Measurements from ENCODE around the gene ZFP91. TPM values are rescaled to one million over a fixed set of nuclear protein-coding genes. Genes with fewer than 3 reads are reported as not detected.

ZFP91 gene
- total RNA-seq, 2 donors from 2014 or later: 45.8 to 58.8 TPM

GRCh38 chr11:58597486-58598144, 18.8 kb downstream of the ZFP91 start:
- no peak for DNase-seq (ENCODE audit: low spot score)
- H3K9me3 ChIP-seq: no peaks in the 10 kb centered on the region
- no peaks in the 10 kb centered on the region for H3K27me3 ChIP-seq (replicated peaks; ENCODE audit: insufficient read depth)
- no peak overlapping the region for H3K27ac ChIP-seq
- H3K4me1 ChIP-seq (ENCODE audit: control insufficient read depth in 1 of 2, low read depth in 2 of 2): peaks cover 7 to 8% of the 10 kb centered on the region in 2 donors
- TF ChIP-seq, protein P1, sequence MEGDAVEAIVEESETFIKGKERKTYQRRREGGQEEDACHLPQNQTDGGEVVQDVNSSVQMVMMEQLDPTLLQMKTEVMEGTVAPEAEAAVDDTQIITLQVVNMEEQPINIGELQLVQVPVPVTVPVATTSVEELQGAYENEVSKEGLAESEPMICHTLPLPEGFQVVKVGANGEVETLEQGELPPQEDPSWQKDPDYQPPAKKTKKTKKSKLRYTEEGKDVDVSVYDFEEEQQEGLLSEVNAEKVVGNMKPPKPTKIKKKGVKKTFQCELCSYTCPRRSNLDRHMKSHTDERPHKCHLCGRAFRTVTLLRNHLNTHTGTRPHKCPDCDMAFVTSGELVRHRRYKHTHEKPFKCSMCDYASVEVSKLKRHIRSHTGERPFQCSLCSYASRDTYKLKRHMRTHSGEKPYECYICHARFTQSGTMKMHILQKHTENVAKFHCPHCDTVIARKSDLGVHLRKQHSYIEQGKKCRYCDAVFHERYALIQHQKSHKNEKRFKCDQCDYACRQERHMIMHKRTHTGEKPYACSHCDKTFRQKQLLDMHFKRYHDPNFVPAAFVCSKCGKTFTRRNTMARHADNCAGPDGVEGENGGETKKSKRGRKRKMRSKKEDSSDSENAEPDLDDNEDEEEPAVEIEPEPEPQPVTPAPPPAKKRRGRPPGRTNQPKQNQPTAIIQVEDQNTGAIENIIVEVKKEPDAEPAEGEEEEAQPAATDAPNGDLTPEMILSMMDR (IDR thresholded peaks at IDR 0.05): no peak
- H3K36me3 ChIP-seq: no peaks in the 10 kb centered on the region
- ATAC-seq (ENCODE audit: insufficient number of reproducible peaks, low FRiP score, low read depth): no peak
- H3K4me3 ChIP-seq: no peak overlapping the region

DNA sequence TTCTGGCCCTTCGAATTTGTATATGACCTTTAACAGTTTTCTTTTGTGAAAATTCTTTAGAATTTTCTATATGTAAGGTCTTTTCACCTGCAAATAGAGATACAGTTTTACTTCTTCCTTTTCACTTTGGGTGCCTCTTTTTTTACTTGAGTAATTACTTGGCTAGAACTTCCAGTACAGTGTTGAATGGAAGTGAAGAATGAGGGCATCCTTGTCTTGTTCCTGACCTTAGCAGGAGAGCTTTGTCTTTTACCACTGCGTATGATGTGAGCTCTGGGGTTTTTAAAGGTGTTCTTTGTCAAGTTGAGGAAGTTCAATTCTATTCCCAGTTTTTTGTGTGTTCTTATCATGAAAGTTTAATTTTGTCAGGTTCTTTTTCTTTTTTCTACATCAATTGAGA, 21.6 kb downstream of the ZFP91 start:
- no peaks in the 10 kb centered on the region for H3K36me3 ChIP-seq
- ATAC-seq (ENCODE audit: insufficient number of reproducible peaks, low FRiP score, low read depth) (no peak), DNase-seq (ENCODE audit: low spot score) (no peak)
- TF ChIP-seq, protein P1 (IDR thresholded peaks at IDR 0.05): no peak
- no peaks in the 10 kb centered on the region for H3K27me3 ChIP-seq (replicated peaks; ENCODE audit: insufficient read depth)
- H3K27ac ChIP-seq: no peak overlapping the region
- H3K4me1 ChIP-seq (ENCODE audit: control insufficient read depth in 1 of 2, low read depth in 2 of 2): peaks cover 0 to 5% of the 10 kb centered on the region in 2 donors
- H3K4me3 ChIP-seq: no peak overlapping the region
- no peaks in the 10 kb centered on the region for H3K9me3 ChIP-seq

- Histone ChIP-seq H3K9me3 (no peaks in the 10 kb centered on the region), H3K27me3 (replicated peaks; ENCODE audit: insufficient read depth) (no peaks in the 10 kb centered on the region), H3K36me3 (peaks cover 8% of the 10 kb centered on the region), H3K4me1 (ENCODE audit: control insufficient read depth in 1 of 2, low read depth in 2 of 2) (no peaks in the 10 kb centered on the region), H3K4me3 (no peak overlapping the region), H3K27ac (no peak overlapping the region)
- DNase-seq (ENCODE audit: low spot score) (no peak), ATAC-seq (ENCODE audit: insufficient number of reproducible peaks, low FRiP score, low read depth) (no peak)
- TF ChIP-seq, protein P1 (IDR thresholded peaks at IDR 0.05): no peak
These were observed 28.3 kb downstream of the ZFP91 start for GRCh38 chr11:58606930-58607714.

GRCh38 chr11:58608331-58608730, 29.5 kb downstream of the ZFP91 start:
- TF ChIP-seq, protein P1 (IDR thresholded peaks at IDR 0.05): no peak
- Histone ChIP-seq H3K4me3 (no peak overlapping the region), H3K4me1 (ENCODE audit: control insufficient read depth in 1 of 2, low read depth in 2 of 2) (no peaks in the 10 kb centered on the region), H3K9me3 (no peaks in the 10 kb centered on the region), H3K27ac (no peak overlapping the region), H3K36me3 (peaks cover 20% of the 10 kb centered on the region), H3K27me3 (replicated peaks; ENCODE audit: insufficient read depth) (no peaks in the 10 kb centered on the region)
- ATAC-seq (ENCODE audit: insufficient number of reproducible peaks, low FRiP score, low read depth) (no peak), DNase-seq (ENCODE audit: low spot score) (no peak)

DNA sequence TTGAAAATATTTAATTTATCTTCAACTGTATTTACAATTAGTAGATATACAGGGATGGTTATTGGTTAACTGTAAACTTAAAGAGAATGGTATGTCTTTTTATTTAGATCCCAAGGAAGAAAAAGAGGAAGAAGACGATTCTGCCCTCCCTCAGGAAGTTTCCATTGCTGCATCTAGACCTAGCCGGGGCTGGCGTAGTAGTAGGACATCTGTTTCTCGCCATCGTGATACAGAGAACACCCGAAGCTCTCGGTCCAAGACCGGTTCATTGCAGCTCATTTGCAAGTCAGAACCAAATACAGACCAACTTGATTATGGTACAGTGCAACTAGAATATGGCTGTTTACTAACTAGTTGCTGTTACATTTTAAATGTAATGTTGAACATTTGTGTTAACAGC, 30.9 kb downstream of the ZFP91 start:
- DNase-seq (ENCODE audit: low spot score) (no peak), ATAC-seq (ENCODE audit: insufficient number of reproducible peaks, low FRiP score, low read depth) (no peak)
- Histone ChIP-seq H3K36me3 (peaks cover 31% of the 10 kb centered on the region), H3K4me3 (no peak overlapping the region), H3K27me3 (replicated peaks; ENCODE audit: insufficient read depth) (no peaks in the 10 kb centered on the region), H3K4me1 (ENCODE audit: control insufficient read depth in 1 of 2, low read depth in 2 of 2) (no peaks in the 10 kb centered on the region), H3K27ac (no peak overlapping the region), H3K9me3 (no peaks in the 10 kb centered on the region)
- TF ChIP-seq, protein P1 (IDR thresholded peaks at IDR 0.05): no peak
